ENCODE data around the gene GLRX5.
"Not testable (repeated sequence)": the region's sequence is repeated elsewhere in the genome, so short reads cannot be mapped to it uniquely, and the experiment has no call there.

GLRX5 gene

DNA sequence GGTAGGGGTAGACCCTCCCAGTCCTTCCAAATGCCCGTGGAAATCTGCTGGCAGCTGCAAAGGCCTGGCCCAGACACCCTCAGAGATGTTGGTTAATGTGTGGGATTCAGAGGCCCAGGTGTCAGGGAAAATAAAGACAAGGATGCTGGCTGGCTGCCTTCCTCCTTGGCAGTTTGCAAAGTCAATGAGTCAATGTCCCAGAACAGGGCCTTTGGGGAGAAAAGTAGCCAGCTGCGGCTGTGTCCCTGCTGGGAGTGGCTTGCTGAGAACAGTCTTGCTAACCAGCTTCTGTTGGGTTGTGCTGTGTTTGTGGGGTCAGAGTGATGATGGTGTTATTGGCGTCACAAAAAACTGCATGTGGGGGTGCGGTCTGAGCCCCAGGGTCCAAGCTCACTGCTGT lies 29.2 kb downstream of the GLRX5 start:
- Histone ChIP-seq H3K9ac (ENCODE audit: low read length) (no peak overlapping the region), H3K27me3 (ENCODE audit: control insufficient read depth, insufficient read depth, low read length) (no peaks in the 10 kb centered on the region), H3K36me3 (ENCODE audit: control insufficient read depth, insufficient read depth, low read length) (no peaks in the 10 kb centered on the region), H3K27ac (ENCODE audit: low read depth, low read length) (no peak overlapping the region), H3K4me3 (ENCODE audit: low read length) (no peak overlapping the region), H3K4me1 (ENCODE audit: control insufficient read depth, insufficient read depth, low read length) (no peaks in the 10 kb centered on the region)

DNA sequence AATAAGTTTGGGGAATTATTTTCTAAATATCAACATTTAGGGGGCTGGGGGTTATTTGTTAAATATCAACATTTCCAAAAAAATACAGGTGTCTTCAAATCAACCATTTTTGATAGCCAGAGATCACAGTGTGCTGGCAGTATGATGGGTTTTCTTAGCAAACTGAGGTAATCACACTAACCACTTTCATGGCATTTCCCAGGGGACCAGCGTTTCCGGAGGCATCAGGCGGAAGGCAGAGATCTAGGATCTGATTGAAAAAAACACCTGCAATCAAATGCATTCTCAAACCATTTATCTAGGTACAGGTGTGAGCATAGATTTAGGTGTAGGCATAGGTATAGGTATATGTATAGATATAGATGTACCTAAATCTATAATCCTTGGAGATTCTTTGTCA lies 34.6 kb downstream of the GLRX5 start:
- H3K4me3 ChIP-seq (ENCODE audit: low read length) = no peak overlapping the region
- H3K9ac ChIP-seq (ENCODE audit: low read length) = no peak overlapping the region
- no peak overlapping the region for H3K27ac ChIP-seq (ENCODE audit: low read depth, low read length)
- no peaks in the 10 kb centered on the region for H3K36me3 ChIP-seq (ENCODE audit: control insufficient read depth, insufficient read depth, low read length)
- H3K4me1 ChIP-seq (ENCODE audit: control insufficient read depth, insufficient read depth, low read length) = no peaks in the 10 kb centered on the region
- no peaks in the 10 kb centered on the region for H3K27me3 ChIP-seq (ENCODE audit: control insufficient read depth, insufficient read depth, low read length)

DNA sequence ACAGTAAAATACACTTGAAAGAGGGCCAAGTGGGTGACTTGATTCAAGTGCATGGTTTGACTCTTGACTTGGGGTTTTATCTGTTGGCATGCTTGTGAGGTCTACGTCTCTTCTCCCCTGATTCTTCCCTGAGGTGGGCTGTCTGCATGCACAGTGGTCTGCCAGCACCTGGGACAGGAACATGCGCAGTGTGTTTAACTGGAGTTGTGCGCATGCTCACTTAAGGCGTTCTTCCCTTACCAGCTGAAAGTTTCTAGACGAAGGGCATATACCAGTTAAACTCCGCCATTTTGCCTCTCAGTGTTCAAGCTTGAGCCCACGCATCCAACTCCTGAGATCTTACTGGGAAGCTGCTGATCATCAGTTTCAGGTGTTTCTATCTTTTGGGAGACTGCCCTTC lies 38.5 kb downstream of the GLRX5 start:
- Histone ChIP-seq H3K27ac (ENCODE audit: low read depth, low read length) (no peak overlapping the region), H3K9ac (ENCODE audit: low read length) (no peak overlapping the region), H3K27me3 (ENCODE audit: control insufficient read depth, insufficient read depth, low read length) (no peaks in the 10 kb centered on the region), H3K4me1 (ENCODE audit: control insufficient read depth, insufficient read depth, low read length) (no peaks in the 10 kb centered on the region), H3K4me3 (ENCODE audit: low read length) (no peak overlapping the region), H3K36me3 (ENCODE audit: control insufficient read depth, insufficient read depth, low read length) (no peaks in the 10 kb centered on the region)

DNA sequence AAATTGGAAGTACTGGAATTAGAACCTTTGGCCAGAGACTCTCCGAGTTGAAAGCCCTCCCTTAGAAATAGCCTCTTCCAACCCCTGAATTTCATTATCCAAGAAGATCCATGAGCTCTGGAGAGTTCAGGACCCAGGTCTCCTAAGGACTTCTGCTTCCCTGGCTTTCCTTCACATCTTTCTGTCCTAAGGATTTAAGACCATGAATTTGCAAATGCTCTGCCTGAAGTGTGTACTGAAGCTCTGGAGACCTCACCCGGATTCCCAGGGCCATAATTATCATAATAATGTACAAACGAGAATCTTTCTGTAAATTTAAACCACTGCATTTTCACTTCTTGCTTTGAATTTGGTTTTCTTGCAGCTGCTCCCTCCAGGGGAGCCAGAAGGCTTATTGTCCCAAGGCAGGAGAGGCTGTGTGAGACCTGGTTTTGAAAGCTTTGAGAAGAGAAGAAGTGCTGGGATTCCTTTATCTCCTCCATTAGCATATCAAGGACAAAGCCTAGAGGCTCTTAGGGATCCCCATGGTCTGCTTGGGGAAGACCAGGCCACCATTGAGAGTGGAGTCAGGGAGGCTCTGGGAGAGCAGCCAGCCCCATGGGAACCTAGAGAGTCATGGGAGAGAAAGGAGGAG lies 41.1 kb downstream of the GLRX5 start:
- Histone ChIP-seq H3K27me3 (ENCODE audit: control insufficient read depth, insufficient read depth, low read length) (no peaks in the 10 kb centered on the region), H3K4me3 (ENCODE audit: low read length) (no peak overlapping the region), H3K4me1 (ENCODE audit: control insufficient read depth, insufficient read depth, low read length) (no peaks in the 10 kb centered on the region)

DNA sequence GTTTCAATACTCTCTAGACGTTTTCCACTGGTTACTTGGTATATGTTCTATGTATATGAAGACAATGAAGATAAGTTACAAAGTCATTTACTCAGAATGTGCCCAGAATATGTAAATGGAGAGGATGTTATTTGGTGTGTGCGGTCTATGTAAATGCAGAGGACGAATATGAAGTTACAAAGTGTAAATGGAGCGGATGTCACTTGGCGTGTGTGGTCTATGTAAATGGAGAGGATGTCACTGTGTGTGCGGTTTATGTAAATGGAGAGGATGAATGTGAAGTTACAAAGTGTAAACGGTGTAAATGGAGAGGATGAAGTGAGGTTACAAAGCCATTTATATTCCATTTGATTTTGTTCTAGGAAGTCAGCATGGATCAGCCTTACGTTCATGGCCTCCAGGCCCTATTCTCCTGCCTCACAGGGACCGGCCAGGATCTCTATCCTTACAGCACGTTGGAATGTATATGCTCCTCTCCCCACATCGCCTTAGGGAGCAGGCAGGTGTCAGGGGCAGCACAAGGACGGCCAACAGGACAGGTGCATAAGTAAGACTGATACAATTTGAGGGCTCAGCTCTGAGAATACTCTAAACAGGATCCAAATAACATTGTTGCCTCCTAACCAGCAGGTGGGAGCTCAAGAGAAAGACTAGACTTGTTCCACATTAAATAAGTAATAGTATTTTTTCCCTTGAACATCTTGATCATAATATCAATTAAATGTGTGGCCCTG lies 42.4 kb downstream of the GLRX5 start:
- H3K27ac ChIP-seq (ENCODE audit: low read depth, low read length) = no peak overlapping the region
- no peaks in the 10 kb centered on the region for H3K27me3 ChIP-seq (ENCODE audit: control insufficient read depth, insufficient read depth, low read length)
- H3K4me3 ChIP-seq (ENCODE audit: low read length) = no peak overlapping the region
- no peaks in the 10 kb centered on the region for H3K4me1 ChIP-seq (ENCODE audit: control insufficient read depth, insufficient read depth, low read length)
- H3K9ac ChIP-seq (ENCODE audit: low read length) = no peak overlapping the region
- no peaks in the 10 kb centered on the region for H3K36me3 ChIP-seq (ENCODE audit: control insufficient read depth, insufficient read depth, low read length)

More for the DNA sequence above, 41.1 kb downstream of the GLRX5 start:
- no peak overlapping the region for H3K27ac ChIP-seq (ENCODE audit: low read depth, low read length)
- H3K9ac ChIP-seq (ENCODE audit: low read length) = no peak overlapping the region
- H3K36me3 ChIP-seq (ENCODE audit: control insufficient read depth, insufficient read depth, low read length) = no peaks in the 10 kb centered on the region

DNA sequence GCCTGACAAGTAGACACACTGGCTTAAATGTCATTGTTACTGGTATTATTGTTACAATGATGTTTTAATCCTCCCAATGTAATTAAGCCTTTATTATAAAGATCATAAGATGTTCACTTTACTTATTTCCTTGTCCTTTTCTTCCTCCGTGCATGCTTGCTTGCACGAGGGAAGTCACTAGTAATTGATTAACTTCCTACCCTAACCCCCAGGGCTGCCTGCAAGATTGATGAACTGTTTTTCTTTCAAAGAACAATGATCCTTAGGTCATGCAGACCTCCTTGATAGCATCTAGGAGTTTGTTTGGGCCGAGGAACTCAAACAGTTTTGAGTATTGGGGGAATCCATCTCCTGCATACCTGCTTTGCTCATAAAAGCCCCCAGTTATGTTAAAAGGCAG lies 43.0 kb downstream of the GLRX5 start:
- Histone ChIP-seq H3K4me1 (ENCODE audit: control insufficient read depth, insufficient read depth, low read length) (no peaks in the 10 kb centered on the region), H3K4me3 (ENCODE audit: low read length) (no peak overlapping the region), H3K27me3 (ENCODE audit: control insufficient read depth, insufficient read depth, low read length) (no peaks in the 10 kb centered on the region), H3K9ac (ENCODE audit: low read length) (no peak overlapping the region), H3K27ac (ENCODE audit: low read depth, low read length) (no peak overlapping the region), H3K36me3 (ENCODE audit: control insufficient read depth, insufficient read depth, low read length) (no peaks in the 10 kb centered on the region)

DNA sequence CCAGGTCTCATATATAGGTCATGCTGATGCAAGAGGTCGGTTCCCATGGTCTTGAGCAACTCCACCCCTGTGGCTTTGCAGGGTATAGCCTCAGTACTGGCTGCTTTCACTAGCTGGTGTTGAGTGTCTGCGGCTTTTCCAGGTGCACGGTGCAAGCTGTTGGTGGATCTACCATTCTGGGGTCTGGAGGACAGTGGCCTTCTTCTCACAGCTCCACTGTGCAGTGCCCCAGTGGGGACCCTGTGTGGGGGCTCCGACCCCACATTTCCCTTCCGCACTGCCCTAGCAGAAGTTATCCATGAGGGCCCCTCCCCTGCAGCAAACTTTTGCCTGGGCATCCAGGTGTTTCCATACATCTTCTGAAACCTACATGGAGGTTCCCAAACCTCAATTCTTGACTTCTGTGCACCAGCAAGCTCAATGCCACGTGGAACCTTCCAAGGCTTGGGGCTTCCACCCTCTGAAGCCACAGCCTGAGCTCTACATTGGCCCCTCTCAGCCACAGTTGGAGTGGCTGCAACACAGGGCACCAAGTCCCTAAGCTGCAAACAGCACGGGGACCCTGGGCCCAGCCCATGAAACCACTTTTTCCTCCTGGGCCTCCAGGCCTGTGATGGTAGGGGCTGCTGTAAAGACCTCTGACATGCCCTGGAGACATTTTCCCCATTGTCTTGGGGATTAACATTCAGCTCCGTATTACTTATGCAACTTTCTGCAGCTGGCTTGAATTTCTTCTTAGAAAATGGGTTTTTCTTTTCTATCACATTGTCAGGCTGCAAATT lies 49.2 kb downstream of the GLRX5 start:
- H3K9ac ChIP-seq (ENCODE audit: low read length); H3K27ac ChIP-seq (ENCODE audit: low read depth, low read length); H3K4me3 ChIP-seq (ENCODE audit: low read length); H3K27me3 ChIP-seq (ENCODE audit: control insufficient read depth, insufficient read depth, low read length); H3K36me3 ChIP-seq (ENCODE audit: control insufficient read depth, insufficient read depth, low read length); H3K4me1 ChIP-seq (ENCODE audit: control insufficient read depth, insufficient read depth, low read length): not testable (repeated sequence)

DNA sequence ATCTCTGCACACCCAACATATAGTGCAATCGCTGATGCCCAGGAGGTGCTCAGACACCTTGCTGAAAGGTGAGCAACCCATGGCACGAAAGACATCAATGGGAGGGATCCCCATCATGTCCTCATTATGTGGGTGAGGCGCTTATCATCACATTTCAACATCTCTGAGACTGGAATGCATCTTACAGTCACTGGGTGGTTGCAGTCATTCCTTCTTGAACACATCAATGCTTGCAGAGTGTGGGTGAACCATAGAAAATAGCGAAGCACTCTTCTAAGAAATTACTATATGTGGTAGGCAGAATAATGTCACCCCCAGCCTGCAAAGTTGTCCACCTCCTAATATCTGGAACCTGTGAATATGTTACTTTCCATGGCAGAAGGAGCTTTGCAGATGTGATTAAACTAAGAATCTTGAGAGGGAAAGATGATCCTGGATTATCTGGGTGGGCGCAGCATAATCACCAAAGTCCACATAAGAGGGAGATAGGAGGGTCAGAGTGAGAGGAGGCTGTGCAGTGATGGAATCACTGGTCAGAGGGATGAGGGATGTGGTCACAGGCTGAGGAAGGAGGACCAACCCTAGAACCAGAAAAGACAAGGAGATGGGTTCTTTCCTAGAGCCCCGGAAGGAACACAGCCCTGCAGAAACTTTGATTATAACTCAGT lies 51.2 kb downstream of the GLRX5 start:
- no peak overlapping the region for H3K27ac ChIP-seq (ENCODE audit: low read depth, low read length)
- H3K36me3 ChIP-seq (ENCODE audit: control insufficient read depth, insufficient read depth, low read length) = no peaks in the 10 kb centered on the region
- no peaks in the 10 kb centered on the region for H3K27me3 ChIP-seq (ENCODE audit: control insufficient read depth, insufficient read depth, low read length)
- no peak overlapping the region for H3K9ac ChIP-seq (ENCODE audit: low read length)
- H3K4me3 ChIP-seq (ENCODE audit: low read length) = no peak overlapping the region
- H3K4me1 ChIP-seq (ENCODE audit: control insufficient read depth, insufficient read depth, low read length) = no peaks in the 10 kb centered on the region

DNA sequence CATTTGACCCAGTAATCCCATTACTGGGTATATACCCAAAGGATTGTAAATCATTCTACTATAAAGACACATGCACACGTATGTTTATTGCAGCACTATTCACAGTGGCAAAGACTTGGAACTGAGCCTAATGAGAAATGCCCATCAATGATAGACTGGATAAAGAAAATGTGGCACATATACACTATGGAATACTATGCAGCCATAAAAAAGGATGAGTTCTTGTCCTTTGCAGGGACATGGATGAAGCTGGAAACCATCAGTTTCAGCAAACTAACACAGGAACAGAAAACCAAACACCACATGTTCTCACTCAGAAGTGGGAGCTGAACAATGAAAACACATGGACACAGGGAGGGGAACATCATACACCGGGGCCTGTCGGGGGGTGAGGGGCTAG lies 56.3 kb downstream of the GLRX5 start:
- H3K27me3 ChIP-seq (ENCODE audit: control insufficient read depth, insufficient read depth, low read length); H3K27ac ChIP-seq (ENCODE audit: low read depth, low read length); H3K4me3 ChIP-seq (ENCODE audit: low read length); H3K36me3 ChIP-seq (ENCODE audit: control insufficient read depth, insufficient read depth, low read length); H3K9ac ChIP-seq (ENCODE audit: low read length); H3K4me1 ChIP-seq (ENCODE audit: control insufficient read depth, insufficient read depth, low read length): not testable (repeated sequence)
